ENCODE measurements around the gene HDAC9. TPM values are rescaled to one million over a fixed set of nuclear protein-coding genes. Genes with fewer than 3 reads are reported as not detected.

The HDAC9 gene
- total RNA-seq, 1 experiment from 2014 or later = 4.3 TPM

- Histone ChIP-seq H3K79me2 (ENCODE audit: insufficient read depth, low read length) (no peaks in the 10 kb centered on the region), H3K4me2 (ENCODE audit: low read length) (no peak overlapping the region), H3K27me3 (ENCODE audit: insufficient read depth, low read length) (no peaks in the 10 kb centered on the region), H3K4me1 (ENCODE audit: control insufficient read depth in 1 of 2, insufficient read depth in 2 of 2, low read length in 2 of 2) (no peaks in the 10 kb centered on the region), H3K9me3 (ENCODE audit: control insufficient read depth in 1 of 2, insufficient read depth in 1 of 2, low read depth in 1 of 2, low read length in 2 of 2) (no peaks in the 10 kb centered on the region), H3K9me2 (ENCODE audit: insufficient read depth) (no peaks in the 10 kb centered on the region), H3K4me3 (replicated peaks in 1 of 2; ENCODE audit: low read depth in 1 of 2, low read length in 2 of 2) (no peak overlapping the region), H3K36me3 (ENCODE audit: control insufficient read depth in 1 of 2, insufficient read depth in 2 of 2, low read length in 2 of 2) (no peaks in the 10 kb centered on the region), H3K27ac (ENCODE audit: low read depth, low read length) (no peak overlapping the region), H3K9ac (ENCODE audit: low read length) (no peak overlapping the region), H4K20me1 (ENCODE audit: insufficient read depth) (no peaks in the 10 kb centered on the region), H2AFZ (ENCODE audit: low read depth, low read length, poor library complexity, severe bottlenecking) (no peak overlapping the region)
- ATAC-seq (no peak), DNase-seq (ENCODE audit: low read depth, low spot score) (no peak)
- no TSS peak for BruUV-seq (replicated peaks)
- ChIA-PET POLR2A (no interaction called here), RAD21 (ENCODE audit: low non-redundant PET in 1 of 2, low total read pairs in 2 of 2, uncharacterized antibody in 2 of 2, unreplicated experiment in 2 of 2) (no interaction called here), CTCF (no interaction called here)
- TF ChIP-seq MAX (IDR thresholded peaks at IDR 0.05) (no peak), SIN3A (IDR thresholded peaks at IDR 0.05; ENCODE audit: low read depth) (no peak), CTCF (IDR thresholded peaks at IDR 0.05 in 2 of 3, conservative IDR thresholded peaks at IDR 0.05 in 1 of 3; ENCODE audit: borderline replicate concordance in 1 of 3, insufficient read depth in 1 of 3, low read depth in 2 of 3, low read length in 2 of 3) (no peak), JUND (IDR thresholded peaks at IDR 0.05) (no peak), CBX3 (IDR thresholded peaks at IDR 0.05; ENCODE audit: low read depth) (no peak), YY1 (IDR thresholded peaks at IDR 0.05; ENCODE audit: extremely low read depth, insufficient replicate concordance, low read depth, low read length) (no peak), ZBTB33 (IDR thresholded peaks at IDR 0.05; ENCODE audit: extremely low read depth, insufficient replicate concordance, low read length) (no peak), EGR1 (IDR thresholded peaks at IDR 0.05; ENCODE audit: low read depth) (no peak), TCF7L2 (IDR thresholded peaks at IDR 0.05; ENCODE audit: borderline replicate concordance, extremely low read depth, insufficient read depth, insufficient read length) (no peak), SP1 (IDR thresholded peaks at IDR 0.05; ENCODE audit: low read depth) (no peak), EZH2 (IDR thresholded peaks at IDR 0.05) (no peak), ELF1 (IDR thresholded peaks at IDR 0.05; ENCODE audit: borderline replicate concordance, low read depth) (no peak), POLR2AphosphoS5 (IDR thresholded peaks at IDR 0.05; ENCODE audit: low read depth, low read length) (no peak), ZFX (IDR thresholded peaks at IDR 0.05) (no peak), EZH2phosphoT487 (IDR thresholded peaks at IDR 0.05; ENCODE audit: borderline replicate concordance) (no peak), REST (IDR thresholded peaks at IDR 0.05; ENCODE audit: low read depth) (no peak), POLR2A (IDR thresholded peaks at IDR 0.05; ENCODE audit: borderline replicate concordance, extremely low read depth, insufficient read depth, insufficient read length) (no peak), FOSL1 (IDR thresholded peaks at IDR 0.05; ENCODE audit: low read depth) (no peak), CEBPB (IDR thresholded peaks at IDR 0.05; ENCODE audit: low read depth) (no peak)
- intact Hi-C loops (cut with micrococcal nuclease) = no loop called here
Measured at GRCh38 chr7:18564779-18565178, 69.2 kb downstream of the HDAC9 start.
